ENCODE data around the gene SLC48A1. TPM values are rescaled to one million over a fixed set of nuclear protein-coding genes. Genes with fewer than 3 reads are reported as not detected.

The SLC48A1 gene
- total RNA-seq, 2 donors from 2014 or later, result 5.2 to 7.4 TPM

DNA sequence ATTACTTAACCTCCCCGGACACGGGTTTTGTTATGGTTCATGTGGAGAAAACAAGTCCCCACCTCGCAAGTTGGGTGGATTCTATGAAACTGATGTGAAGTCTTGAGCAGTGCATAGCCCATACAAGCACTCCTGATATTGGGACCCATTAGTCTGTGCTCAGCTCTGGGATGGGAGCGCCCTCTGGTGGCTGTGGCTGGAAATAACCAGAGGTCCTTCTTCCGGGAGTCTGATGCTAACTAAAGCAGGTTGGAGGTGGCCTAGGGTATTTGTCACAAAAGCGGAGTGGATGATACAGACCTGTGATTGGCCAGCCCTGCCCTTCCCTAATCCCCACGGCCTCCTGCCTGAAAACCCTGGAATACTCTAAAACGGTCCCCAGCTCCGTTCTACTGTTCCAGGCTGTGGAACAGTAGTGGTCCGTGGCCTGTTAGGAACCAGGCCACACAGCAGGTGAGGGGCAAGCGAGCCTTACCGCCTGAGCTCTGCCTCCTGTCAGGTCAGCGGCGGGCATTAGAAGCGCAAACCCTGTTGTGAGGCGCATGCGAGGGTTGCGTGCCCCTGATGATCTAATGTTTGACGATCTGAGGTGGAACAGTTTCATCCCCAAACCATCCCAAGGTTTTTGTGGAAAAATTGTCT lies 6.4 kb downstream of the SLC48A1 start:
- Mint-ChIP-seq H3K27ac (peak overlapping the region; percentile 79 to 87), H3K9me3 (no peaks in the 10 kb centered on the region), H3K36me3 (peaks cover 0 to 1% of the 10 kb centered on the region in 2 donors)
- DNase-seq (ENCODE audit: low spot score in 2 of 2) (peak; percentile 90 to 96), ATAC-seq (peak; percentile 74 to 82)

DNA sequence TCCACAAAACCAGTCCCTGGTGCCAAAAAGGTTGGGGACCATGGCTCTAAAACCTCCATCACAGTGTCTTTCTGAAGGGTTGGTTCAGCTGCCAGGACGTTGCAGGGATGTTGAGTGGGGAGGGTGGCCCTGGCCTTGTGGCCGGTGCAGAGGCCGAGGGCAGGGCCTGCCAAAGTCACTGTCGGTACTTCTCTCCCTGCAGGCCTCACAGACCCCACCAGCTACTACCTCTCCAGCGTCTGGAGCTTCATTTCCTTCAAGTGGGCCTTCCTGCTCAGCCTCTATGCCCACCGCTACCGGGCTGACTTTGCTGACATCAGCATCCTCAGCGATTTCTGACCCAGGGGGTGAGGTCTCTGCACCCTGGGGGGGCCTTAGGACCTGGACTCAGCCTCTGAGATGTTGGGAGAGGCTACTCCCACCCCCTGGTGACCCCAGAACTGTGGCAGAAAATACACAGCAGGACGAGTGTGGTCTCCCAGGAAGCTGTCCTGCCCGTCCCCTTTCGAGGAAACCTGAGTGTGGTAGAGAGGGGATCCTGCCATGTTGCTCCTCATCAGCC lies 7.0 kb downstream of the SLC48A1 start:
- Mint-ChIP-seq H3K27ac (peak overlapping the region in 1 of 2 donors; percentile 79), H3K9me3 (no peaks in the 10 kb centered on the region), H3K36me3 (peaks cover 1 to 7% of the 10 kb centered on the region in 2 donors)
- no peak for DNase-seq (ENCODE audit: low spot score in 2 of 2)
- no peak for ATAC-seq

DNA sequence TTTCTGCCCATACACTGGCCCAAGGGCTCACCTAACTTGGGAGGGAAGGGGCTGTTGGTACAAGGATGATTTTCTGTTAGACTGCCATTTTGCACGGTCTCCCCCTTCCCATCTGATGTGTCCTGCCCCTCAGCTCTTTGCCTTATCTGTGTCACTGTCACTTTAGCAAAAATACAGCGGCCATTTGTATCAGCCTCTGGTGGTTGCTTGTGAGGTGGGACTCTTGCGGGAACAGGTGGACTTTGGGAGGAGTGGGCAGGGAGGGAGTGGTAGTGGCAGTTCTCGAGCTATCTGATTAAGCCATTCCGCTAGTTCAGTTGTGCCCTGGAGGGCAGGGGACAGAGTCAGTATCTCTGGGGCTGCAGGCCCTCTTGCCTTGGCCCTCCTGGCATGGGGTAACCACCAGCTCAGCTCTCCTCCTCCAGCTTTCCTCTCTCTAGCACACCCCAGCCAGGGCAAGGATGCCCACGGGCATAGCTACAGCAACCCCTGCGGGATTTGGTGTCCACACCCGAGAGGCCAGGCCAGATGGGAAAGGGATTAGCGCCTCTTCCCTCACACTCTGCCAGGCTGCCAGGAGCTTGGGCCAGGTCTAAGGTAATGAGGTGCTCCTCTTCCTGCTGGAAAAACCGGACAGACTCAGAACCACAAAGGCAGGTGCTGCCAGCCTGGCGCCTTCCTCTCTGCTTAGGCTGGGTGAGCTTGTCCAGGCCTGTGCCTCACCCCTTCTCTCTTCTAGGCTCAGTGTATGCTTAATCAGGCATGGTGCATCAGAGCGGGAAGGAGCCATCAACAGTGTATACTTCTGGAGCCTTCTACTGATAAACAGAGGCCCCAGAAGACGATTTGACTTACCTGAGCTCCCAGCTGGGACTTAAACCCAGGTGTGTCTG lies 8.7 kb downstream of the SLC48A1 start:
- DNase-seq (ENCODE audit: low spot score in 2 of 2), result no peak

DNA sequence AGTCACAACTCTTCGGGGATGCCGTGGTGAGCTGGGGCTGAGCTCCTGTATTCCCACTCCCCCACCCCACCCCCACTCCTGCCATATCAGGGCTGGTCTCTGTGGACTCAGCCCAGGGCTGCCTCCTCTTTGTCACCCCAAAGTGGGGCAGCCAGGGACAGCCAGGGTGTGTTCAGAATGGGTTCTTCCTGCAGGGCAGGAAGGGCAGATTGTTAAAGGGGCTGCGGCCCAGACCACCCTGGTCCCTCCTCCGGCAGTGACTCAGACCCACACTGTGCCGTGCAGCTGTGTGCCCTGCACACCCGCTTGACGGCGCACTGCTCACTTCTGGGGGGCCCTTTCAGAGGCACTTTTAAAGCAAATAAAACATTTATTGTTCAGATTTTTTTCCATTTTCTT lies 9.3 kb downstream of the SLC48A1 start:
- no peak for DNase-seq (ENCODE audit: low spot score in 2 of 2)
- ATAC-seq, result no peak
- Mint-ChIP-seq H3K36me3 (peaks cover 14 to 22% of the 10 kb centered on the region in 2 donors), H3K27ac (peak overlapping the region; percentile 66 to 85), H3K9me3 (no peaks in the 10 kb centered on the region)

More for the DNA sequence above, 8.7 kb downstream of the SLC48A1 start:
- peak overlapping the region; percentile 77 to 85 for H3K27ac Mint-ChIP-seq
- H3K36me3 Mint-ChIP-seq, result peaks cover 13 to 18% of the 10 kb centered on the region in 2 donors
- ATAC-seq, result no peak
- no peaks in the 10 kb centered on the region for H3K9me3 Mint-ChIP-seq

DNA sequence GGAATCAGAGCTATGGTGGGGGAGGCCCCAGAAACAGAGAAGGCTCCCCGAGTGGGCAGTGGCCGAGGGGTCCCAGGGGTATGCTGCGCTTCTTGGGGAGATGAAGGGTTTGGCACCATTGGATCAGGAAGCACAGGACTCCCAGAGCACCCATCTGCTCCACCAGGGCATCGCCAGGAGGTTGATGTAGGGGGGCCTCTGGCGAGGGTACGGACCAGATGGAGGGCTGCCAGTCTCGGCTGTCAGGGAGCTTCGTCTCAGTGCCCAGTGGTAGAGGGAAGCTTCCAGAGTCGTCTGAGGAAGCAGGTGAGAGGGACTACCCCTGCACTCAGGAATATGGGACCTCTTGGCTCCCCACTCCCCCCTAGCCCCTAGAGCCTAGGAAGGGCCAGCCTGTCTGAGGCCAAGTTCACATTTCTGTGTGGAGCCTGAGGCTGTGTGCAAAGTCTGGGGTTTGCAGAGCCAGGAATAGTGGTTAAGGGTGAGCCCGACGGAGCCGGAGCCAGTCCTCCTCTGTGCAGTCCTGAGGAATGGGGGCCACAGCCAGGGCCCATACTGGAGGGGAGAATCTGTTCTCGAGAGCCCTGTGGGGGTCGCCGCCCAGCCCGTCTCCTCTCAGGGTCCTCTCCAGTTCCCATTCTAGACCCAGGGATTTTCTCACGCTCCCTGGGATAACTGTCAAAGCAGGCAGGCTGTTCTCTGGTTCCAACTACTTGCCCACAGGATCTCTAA lies 10.2 kb downstream of the SLC48A1 start:
- ATAC-seq, result no peak
- H3K36me3 Mint-ChIP-seq, result peaks cover 20 to 30% of the 10 kb centered on the region in 2 donors
- no peaks in the 10 kb centered on the region for H3K9me3 Mint-ChIP-seq
- peak overlapping the region; percentile 77 to 85 for H3K27ac Mint-ChIP-seq
- no peak for DNase-seq (ENCODE audit: low spot score in 2 of 2)

DNA sequence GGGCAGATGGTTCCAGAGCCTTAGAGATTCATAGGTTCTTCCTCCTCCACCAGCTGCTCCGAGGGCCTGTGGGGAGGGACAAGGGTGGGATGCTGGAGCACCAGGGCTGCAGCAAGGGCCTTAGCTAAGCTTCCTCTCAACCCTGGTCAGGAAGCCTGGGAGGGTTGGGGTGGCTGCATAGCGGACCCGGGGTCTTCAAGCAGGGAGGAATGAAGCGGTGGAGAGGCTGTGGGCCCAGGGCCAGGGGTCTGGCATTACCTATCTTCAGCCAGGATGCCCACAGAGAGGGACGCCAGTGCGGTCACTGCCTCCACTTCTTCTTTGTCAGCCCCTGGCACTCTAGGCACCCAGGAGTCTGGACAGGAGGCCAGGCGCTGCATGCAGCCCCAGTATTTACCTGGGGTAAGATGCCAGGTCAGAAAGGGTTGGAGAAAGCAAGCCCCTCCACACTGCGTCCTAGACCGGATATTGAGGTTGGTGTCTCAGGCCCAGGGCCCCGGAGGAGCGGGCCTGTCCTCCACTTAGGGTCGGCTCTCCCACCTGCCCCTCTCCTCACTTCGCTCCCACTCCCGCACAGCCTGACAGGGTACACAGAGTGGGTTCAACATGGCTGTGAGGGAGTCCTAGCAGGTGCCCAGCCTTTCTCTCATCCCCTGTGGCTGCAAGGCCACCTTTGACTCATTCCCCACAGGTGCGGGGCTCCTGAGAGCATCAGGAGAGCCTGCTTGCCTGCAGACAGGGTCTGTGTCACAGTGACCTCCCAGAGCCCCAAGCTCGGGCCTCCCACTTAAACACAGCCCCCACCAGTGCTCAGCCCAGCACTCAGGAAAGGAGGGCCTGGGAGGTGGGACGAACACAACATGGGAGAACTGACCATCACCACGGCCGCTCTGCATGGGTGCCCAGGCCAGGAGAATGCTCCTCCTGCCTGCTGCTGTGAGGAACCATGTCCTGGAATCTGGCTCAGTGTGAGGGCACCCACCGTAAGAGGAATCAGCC lies 11.1 kb downstream of the SLC48A1 start:
- ATAC-seq (no peak), DNase-seq (ENCODE audit: low spot score in 2 of 2) (no peak)
- Mint-ChIP-seq H3K27ac (peak overlapping the region; percentile 90 to 94), H3K9me3 (no peaks in the 10 kb centered on the region), H3K36me3 (peaks cover 26 to 38% of the 10 kb centered on the region in 2 donors)

DNA sequence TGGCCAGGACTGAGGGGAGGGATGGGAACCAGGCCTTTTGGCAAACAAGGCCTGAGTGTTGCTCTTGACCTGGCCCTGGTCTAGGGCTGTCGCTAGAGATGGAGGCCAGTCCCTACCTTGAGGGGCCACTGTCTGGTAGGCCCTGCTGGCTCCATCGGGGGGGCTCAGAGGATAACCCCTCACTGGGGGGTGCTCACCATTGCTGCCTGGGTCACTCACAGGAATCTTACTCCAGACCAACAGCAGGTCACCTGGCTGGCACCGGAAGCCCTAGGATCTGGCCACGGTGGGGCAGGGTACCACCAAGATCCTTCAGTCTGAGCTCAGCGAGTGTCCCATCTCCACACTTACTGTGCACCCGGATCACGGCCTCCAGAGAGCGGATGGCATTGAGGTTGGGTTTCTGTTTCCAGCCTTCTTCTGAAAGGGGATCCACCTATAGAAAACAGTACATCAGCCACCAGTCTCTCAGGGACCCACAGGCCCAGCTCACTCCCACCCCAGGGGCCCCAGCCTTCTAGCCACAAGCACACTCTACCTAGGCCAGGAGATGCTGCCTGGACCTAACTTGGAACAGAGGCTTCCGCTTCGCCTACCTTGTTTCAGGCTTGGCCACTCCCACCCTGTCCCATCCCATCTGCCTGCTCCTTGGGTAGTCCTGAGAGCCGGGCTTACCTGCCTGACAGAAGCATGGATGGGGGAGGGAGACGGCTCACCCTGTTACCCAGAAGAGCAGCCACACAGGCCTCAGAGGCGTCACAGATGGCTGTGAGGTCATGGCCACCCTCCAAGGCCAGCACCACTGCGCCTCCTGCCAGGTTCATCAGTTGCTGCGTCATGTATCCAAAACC lies 12.2 kb downstream of the SLC48A1 start:
- ATAC-seq (peak; percentile 3 to 6), DNase-seq (ENCODE audit: low spot score in 2 of 2) (no peak)
- no peaks in the 10 kb centered on the region for H3K9me3 Mint-ChIP-seq
- peak overlapping the region; percentile 90 to 94 for H3K27ac Mint-ChIP-seq
- H3K36me3 Mint-ChIP-seq, result peaks cover 26 to 43% of the 10 kb centered on the region in 2 donors

DNA sequence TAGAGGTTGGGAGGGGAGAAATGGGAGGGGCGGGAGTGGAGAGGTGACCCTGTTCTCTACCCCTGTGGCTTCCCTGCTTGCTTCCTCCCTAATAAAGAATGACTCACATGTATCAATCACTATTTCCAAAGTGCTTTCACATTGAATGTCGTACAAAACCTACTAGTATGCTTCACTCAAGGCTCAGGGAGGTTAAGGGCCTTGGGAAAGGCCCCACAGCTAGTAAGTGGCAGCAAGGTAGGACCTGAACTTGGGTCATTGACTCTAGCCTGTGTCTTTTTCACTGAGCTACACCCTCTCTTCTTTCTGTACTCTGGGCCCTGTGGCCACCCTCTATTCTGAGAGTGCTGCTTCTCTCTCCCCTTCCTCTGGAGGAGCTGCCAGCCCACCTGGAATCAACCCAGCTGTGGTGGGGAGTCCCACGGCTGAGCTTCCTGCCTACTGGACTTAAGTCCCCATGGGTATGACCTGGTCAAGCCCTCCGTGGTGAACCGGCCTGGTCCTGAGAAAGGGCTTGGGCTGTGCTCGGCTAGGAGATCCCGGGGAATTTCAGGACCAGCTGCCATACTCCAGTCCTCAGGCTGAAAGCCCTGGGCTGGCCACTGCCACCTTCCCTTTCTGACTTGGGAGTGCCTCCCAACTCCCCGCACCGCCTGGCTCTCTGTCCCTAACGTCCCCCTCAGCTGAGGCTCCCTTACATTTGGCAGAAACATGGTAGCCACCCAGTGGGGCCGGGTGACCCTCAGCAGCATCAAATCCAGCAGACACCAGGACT lies 13.0 kb downstream of the SLC48A1 start:
- Mint-ChIP-seq H3K27ac (peak overlapping the region; percentile 90 to 94), H3K9me3 (no peaks in the 10 kb centered on the region), H3K36me3 (peaks cover 26 to 51% of the 10 kb centered on the region in 2 donors)
- DNase-seq (ENCODE audit: low spot score in 2 of 2) (no peak), ATAC-seq (peak; percentile 14 to 57)

DNA sequence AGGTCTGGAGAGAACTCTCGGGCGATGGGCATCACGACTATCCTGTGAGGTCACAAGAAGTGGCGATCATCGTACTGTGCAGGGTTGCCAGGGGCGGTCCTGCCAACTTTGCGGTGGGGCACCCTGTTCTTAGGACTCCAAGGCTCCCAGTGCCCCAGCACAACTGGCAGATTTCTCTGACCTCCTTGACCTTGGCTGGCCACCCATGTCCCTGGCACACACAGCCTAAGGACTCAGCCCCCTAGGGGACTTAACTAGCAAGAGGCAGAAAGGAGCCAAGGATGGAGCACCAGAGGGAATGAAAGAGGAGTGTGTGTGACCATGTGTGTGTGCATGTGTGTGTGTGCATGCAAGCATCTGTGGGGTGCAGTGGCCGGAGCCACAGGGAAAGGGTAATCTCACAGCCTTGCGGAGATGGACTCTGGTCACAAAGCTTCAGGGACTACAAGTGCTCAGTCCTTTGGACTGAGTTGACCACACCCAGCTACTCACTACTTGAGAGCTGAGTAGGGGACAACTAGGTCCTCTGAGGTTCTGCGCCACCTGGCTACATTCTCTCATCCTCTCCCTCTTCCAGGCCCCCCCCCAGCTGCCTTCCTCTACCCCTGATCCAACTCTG lies 13.7 kb downstream of the SLC48A1 start:
- H3K36me3 Mint-ChIP-seq, result peaks cover 26 to 53% of the 10 kb centered on the region in 2 donors
- no peak for DNase-seq (ENCODE audit: low spot score in 2 of 2)
- peak overlapping the region; percentile 90 to 94 for H3K27ac Mint-ChIP-seq
- no peaks in the 10 kb centered on the region for H3K9me3 Mint-ChIP-seq
- no peak for ATAC-seq

DNA sequence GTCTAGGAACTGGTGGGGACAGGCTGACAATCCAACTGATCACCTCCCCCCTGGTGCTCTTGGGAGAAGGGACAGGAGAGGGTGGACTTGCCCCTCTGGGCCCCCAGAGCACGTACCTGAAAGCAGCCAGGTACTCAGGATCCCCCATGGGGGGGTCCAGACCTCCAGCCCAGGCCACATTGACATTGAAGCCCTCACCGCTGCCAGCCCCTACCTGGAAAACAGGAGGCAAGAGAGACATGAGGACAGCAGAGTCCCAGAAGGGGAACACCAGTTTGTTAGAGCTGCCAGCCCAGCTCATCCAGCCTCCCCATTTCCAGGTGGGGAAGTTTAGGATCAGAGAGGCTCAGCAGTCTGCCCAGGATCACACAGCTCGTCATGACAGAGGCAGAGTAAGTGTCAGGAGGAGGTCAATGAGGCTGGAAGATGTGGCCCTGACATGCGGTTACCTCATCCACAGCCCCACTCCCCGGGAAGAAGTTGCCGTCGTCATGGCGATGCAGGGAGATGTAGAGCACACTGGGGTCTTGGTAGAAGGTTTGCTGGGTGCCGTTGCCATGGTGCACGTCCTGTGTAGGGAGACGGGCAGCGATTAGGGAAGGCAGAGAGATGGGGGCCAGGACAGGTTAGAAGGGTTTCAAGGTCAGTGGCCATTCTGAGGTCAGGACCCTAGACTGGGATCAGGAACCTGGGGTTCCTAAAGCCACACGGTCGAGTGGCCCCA lies 14.7 kb downstream of the SLC48A1 start:
- H3K27ac Mint-ChIP-seq, result peak overlapping the region; percentile 90 to 93
- H3K9me3 Mint-ChIP-seq, result no peaks in the 10 kb centered on the region
- peaks cover 26 to 53% of the 10 kb centered on the region in 2 donors for H3K36me3 Mint-ChIP-seq
- ATAC-seq, result no peak
- DNase-seq (ENCODE audit: low spot score in 2 of 2), result no peak

DNA sequence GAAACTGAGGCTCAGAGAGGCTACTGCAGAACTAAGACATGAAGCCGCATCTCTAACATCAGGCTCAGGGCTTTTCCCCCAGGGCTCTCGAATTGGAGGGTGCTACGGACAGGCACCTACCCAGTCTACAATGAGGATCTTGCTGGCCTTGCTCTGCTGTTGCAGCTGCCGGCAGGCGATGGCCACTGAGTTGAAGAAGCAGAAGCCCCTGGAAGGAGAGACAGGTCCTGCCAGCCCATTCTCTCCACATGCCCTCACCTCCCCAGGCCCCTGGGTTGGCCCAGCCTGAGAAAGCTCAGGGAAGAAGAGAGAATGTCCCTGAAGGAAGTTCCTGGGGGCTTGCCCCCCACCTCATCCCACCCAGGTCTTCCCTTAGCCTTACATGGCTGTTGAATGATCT lies 16.1 kb downstream of the SLC48A1 start:
- peaks cover 26 to 53% of the 10 kb centered on the region in 2 donors for H3K36me3 Mint-ChIP-seq
- ATAC-seq (no peak), DNase-seq (ENCODE audit: low spot score in 2 of 2) (no peak)
- no peaks in the 10 kb centered on the region for H3K9me3 Mint-ChIP-seq
- peak overlapping the region in 1 of 2 donors; percentile 90 for H3K27ac Mint-ChIP-seq

DNA sequence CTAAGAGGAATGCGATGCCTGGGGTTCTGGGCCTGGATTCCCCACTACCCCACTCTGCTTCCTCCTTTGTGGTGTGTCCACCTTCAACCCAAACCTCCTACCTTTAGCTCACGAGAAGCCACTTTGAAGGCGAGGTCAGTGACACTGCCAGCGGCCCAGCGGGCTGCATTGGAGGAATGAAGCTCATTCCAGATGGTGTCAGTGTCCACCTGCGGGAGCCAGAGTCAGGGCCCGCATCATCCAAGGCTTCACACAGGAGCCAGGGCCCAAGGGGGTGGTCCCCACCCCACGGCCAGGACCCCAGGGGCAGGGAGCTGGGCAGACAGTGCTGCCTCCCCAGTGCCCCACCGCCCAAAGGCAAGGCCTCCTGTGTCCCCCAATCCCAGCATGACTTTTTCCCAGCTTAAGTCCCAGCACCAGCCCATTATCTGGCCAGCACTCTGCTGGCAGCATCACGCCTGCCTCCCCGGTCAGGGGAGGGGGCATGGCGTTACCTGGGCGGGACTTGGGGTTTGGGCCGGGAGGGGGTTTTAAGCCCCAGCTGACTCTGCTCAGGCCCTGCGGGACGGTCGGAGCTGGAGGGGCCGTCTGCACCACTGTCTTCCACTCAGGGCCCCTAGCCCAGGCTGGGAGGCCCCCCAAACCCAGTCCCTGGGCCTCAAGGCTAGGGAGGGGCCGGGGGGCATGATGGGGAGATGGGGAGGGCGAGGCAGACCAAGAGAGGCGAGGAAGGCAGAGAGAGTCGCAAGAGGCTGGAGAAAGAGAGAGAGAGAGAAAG lies 16.9 kb downstream of the SLC48A1 start:
- peaks cover 26 to 47% of the 10 kb centered on the region in 2 donors for H3K36me3 Mint-ChIP-seq
- H3K27ac Mint-ChIP-seq, result peak overlapping the region in 1 of 2 donors; percentile 90
- ATAC-seq, result no peak
- DNase-seq (ENCODE audit: low spot score in 2 of 2), result no peak
- H3K9me3 Mint-ChIP-seq, result no peaks in the 10 kb centered on the region

Measured in activated naive CD4-positive, alpha-beta T cell treated with anti-CD3 and anti-CD28 coated beads, Interleukin-2, amount 50 U/mL, for 72 hours (primary cell).